OCI-LY7 (cell line): ENCODE data around the gene TGM3.

Experiments used
- EZH2phosphoT487 ChIP-seq: fragments of 200-600 bp; sonication (generic); IDR thresholded peaks from 2 replicates; pipeline ENCODE4 v1.6.1; 2018; ENCODE audit warnings: low read depth, borderline replicate concordance, mild to moderate bottlenecking, mixed run types, antibody characterized with exemption, low read length, moderate library complexity, mixed read lengths
- TF ChIP-seq, protein P1 (sequence below): fragments of 200-600 bp; sonication (generic); conservative IDR thresholded peaks from 2 replicates; pipeline ENCODE4 v1.5.1; 2014; ENCODE audit warnings: mild to moderate bottlenecking, antibody characterized with exemption, low read length, moderate library complexity, mixed read lengths

DNA sequence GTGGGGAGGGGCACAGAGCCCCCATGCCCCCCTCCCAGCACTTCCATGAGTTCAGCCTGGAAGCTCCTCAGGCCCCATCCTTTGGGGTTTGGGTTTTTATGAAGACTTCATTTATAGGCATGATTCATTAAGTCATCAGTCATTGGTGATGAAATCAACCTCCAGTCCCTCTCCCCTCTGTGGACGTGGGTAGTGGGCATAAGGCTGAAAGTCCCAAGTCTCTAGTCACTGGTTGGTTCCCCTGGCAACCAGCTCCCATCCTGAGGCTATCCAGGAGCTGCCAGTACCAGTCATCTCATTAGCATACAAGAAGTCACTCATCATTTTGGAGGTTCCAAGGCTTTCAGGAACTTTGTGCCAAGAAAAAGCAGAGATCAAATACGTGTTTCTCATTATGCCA is 9.2 kb downstream of the TGM3 start:
- TF ChIP-seq, protein P1, sequence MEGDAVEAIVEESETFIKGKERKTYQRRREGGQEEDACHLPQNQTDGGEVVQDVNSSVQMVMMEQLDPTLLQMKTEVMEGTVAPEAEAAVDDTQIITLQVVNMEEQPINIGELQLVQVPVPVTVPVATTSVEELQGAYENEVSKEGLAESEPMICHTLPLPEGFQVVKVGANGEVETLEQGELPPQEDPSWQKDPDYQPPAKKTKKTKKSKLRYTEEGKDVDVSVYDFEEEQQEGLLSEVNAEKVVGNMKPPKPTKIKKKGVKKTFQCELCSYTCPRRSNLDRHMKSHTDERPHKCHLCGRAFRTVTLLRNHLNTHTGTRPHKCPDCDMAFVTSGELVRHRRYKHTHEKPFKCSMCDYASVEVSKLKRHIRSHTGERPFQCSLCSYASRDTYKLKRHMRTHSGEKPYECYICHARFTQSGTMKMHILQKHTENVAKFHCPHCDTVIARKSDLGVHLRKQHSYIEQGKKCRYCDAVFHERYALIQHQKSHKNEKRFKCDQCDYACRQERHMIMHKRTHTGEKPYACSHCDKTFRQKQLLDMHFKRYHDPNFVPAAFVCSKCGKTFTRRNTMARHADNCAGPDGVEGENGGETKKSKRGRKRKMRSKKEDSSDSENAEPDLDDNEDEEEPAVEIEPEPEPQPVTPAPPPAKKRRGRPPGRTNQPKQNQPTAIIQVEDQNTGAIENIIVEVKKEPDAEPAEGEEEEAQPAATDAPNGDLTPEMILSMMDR = no peak
- TF ChIP-seq EZH2phosphoT487 = no peak
